DMS53 (cell line): ENCODE data around the gene DIDO1.

Source experiments
- DNase-seq: peaks from one replicate; lab custom pipeline; 2025; lab: John Stamatoyannopoulos, UW

Gene DIDO1

GRCh38 chr20:62879275-62880146 is 46.8 kb downstream of the DIDO1 start:
- no peak for DNase-seq

- DNase-seq, result no peak
Measured at GRCh38 chr20:62878244-62879038, 47.9 kb downstream of the DIDO1 start.

- DNase-seq, result no peak
Measured at GRCh38 chr20:62876902-62877816, 49.1 kb downstream of the DIDO1 start.

- no peak for DNase-seq
Measured at GRCh38 chr20:62876501-62876901, 49.8 kb downstream of the DIDO1 start.

GRCh38 chr20:62875419-62876361 is 50.6 kb downstream of the DIDO1 start:
- DNase-seq, result peak; percentile 98

GRCh38 chr20:62874964-62875344 is 51.4 kb downstream of the DIDO1 start:
- DNase-seq, result peak; percentile 77

- peak; percentile 76 for DNase-seq
Measured at GRCh38 chr20:62873681-62874031, 52.6 kb downstream of the DIDO1 start.

- peak; percentile 26 for DNase-seq
Measured at GRCh38 chr20:62873280-62873679, 53.0 kb downstream of the DIDO1 start.

- no peak for DNase-seq
Measured at GRCh38 chr20:62872862-62873261, 53.4 kb downstream of the DIDO1 start.

GRCh38 chr20:62872184-62872847 is 54.0 kb downstream of the DIDO1 start:
- peak; percentile 80 for DNase-seq

- DNase-seq, result no peak
Measured at GRCh38 chr20:62864207-62864606, 62.1 kb downstream of the DIDO1 start.

- DNase-seq, result peak; percentile 94
Measured at GRCh38 chr20:62861726-62862336, 64.5 kb downstream of the DIDO1 start, which contains the start of gene TCFL5. Gene TCFL5, minus strand, starts transcription at chr20:62861822. Its CDS starts 152 bp downstream, at chr20:62861670.

- DNase-seq, result peak; percentile 75
Measured at GRCh38 chr20:62860924-62861691, 65.2 kb downstream of the DIDO1 start.

GRCh38 chr20:62860391-62860923 is 65.8 kb downstream of the DIDO1 start:
- peak; percentile 44 for DNase-seq

- no peak for DNase-seq
Measured at GRCh38 chr20:62859721-62860120, 66.6 kb downstream of the DIDO1 start.

- DNase-seq, result no peak
Measured at GRCh38 chr20:62858058-62858830, 68.1 kb downstream of the DIDO1 start.

GRCh38 chr20:62856931-62857619 is 69.2 kb downstream of the DIDO1 start:
- DNase-seq, result no peak
